MM.1S (cell line): Measurements from ENCODE around the gene HSPA4L.

ENCODE experiments used
- DNase-seq: peaks from one replicate; pipeline ENCODE4 v3.0.0-alpha.2; 2015
- H2AFZ ChIP-seq: fragments of 300-600 bp; sonication (generic); 2 replicates; pipeline ENCODE4 v1.6.0; 2016; ENCODE audit warnings: antibody characterized with exemption, low read length
- H3F3A ChIP-seq: fragments of 300-600 bp; sonication (generic); 2 replicates; pipeline ENCODE4 v1.6.1; 2016; ENCODE audit warnings: mild to moderate bottlenecking, antibody characterized with exemption, low read length, moderate library complexity, mixed read lengths; ENCODE audit not compliant: insufficient read depth
- H3K27ac ChIP-seq: fragments of 300-600 bp; sonication (generic); 2 replicates; pipeline ENCODE4 v1.5.1; 2016; ENCODE audit warnings: mild to moderate bottlenecking, low read length
- H3K27me3 ChIP-seq: fragments of 300-600 bp; sonication (generic); replicated peaks from 2 replicates; pipeline ENCODE4 v1.6.0; 2016; ENCODE audit warnings: low read length; ENCODE audit not compliant: insufficient read depth
- H3K36me3 ChIP-seq: fragments of 300-600 bp; sonication (generic); replicated peaks from 2 replicates; pipeline ENCODE4 v1.6.1; 2016; ENCODE audit warnings: mild to moderate bottlenecking, low read length, mixed read lengths; ENCODE audit not compliant: insufficient read depth
- H3K4me1 ChIP-seq: fragments of 300-600 bp; sonication (generic); 2 replicates; pipeline ENCODE4 v1.6.1; 2016; ENCODE audit warnings: low read length, mixed read lengths
- H3K4me2 ChIP-seq: fragments of 300-600 bp; sonication (generic); 2 replicates; pipeline ENCODE4 v1.6.0; 2016; ENCODE audit warnings: low read depth, low read length
- H3K4me3 ChIP-seq: fragments of 300-600 bp; sonication (generic); 2 replicates; pipeline ENCODE4 v1.5.1; 2016; ENCODE audit warnings: low read length, mixed read lengths
- H3K79me2 ChIP-seq: fragments of 300-600 bp; sonication (generic); 2 replicates; pipeline ENCODE4 v1.6.1; 2016; ENCODE audit warnings: mixed run types, low read length, mixed read lengths
- H3K9ac ChIP-seq: fragments of 300-600 bp; sonication (generic); 2 replicates; pipeline ENCODE4 v1.6.1; 2016; ENCODE audit warnings: low read length, mixed read lengths
- H3K9me2 ChIP-seq: fragments of 300-600 bp; sonication (generic); replicated peaks from 2 replicates; pipeline ENCODE4 v1.6.1; 2016; ENCODE audit warnings: mild to moderate bottlenecking, low read length, mixed read lengths; ENCODE audit not compliant: insufficient read depth
- H3K9me3 ChIP-seq: fragments of 300-600 bp; sonication (generic); replicated peaks from 2 replicates; pipeline ENCODE4 v1.6.1; 2016; ENCODE audit warnings: mild to moderate bottlenecking, low read length, mixed read lengths; ENCODE audit not compliant: insufficient read depth
- H4K20me1 ChIP-seq: fragments of 300-600 bp; sonication (generic); 2 replicates; pipeline ENCODE4 v1.6.1; 2016; ENCODE audit warnings: mild to moderate bottlenecking, low read length, moderate library complexity, mixed read lengths; ENCODE audit not compliant: insufficient read depth
- CTCF ChIP-seq: fragments of 300-600 bp; sonication (generic); IDR thresholded peaks from 2 replicates; pipeline ENCODE4 v1.5.1; 2016; ENCODE audit warnings: antibody characterized with exemption, low read length, mixed read lengths
- EZH2 ChIP-seq: fragments of 300-600 bp; sonication (generic); optimal IDR thresholded peaks from 2 replicates; pipeline ENCODE3; 2017; ENCODE audit warnings: low read depth, mild to moderate bottlenecking, antibody characterized with exemption, low read length, mixed read lengths
- EZH2phosphoT487 ChIP-seq: fragments of 300-600 bp; sonication (generic); IDR thresholded peaks from 2 replicates; pipeline ENCODE4 v1.6.1; 2018; ENCODE audit warnings: antibody characterized with exemption, low read length

Gene HSPA4L

GRCh38 chr4:127856813-127857447, 74.8 kb downstream of the HSPA4L start:
- Histone ChIP-seq H4K20me1 (no peaks in the 10 kb centered on the region), H3K27ac (no peak overlapping the region), H3F3A (no peaks in the 10 kb centered on the region), H3K36me3 (no peaks in the 10 kb centered on the region), H3K9me3 (no peaks in the 10 kb centered on the region; the same call in 1 of the 2 replicates), H3K4me2 (no peak overlapping the region), H3K79me2 (no peaks in the 10 kb centered on the region), H2AFZ (no peak overlapping the region), H3K4me1 (no peaks in the 10 kb centered on the region), H3K9ac (no peak overlapping the region), H3K27me3 (no peaks in the 10 kb centered on the region), H3K9me2 (no peaks in the 10 kb centered on the region), H3K4me3 (no peak overlapping the region)
- no peak for DNase-seq
- TF ChIP-seq EZH2phosphoT487 (no peak), EZH2 (no peak), CTCF (no peak)

GRCh38 chr4:127857641-127858040, 75.5 kb downstream of the HSPA4L start:
- Histone ChIP-seq H3K9me3 (no peaks in the 10 kb centered on the region; the same call in 1 of the 2 replicates), H3K9ac (no peak overlapping the region), H3K27me3 (no peaks in the 10 kb centered on the region), H2AFZ (no peak overlapping the region), H3K4me1 (no peaks in the 10 kb centered on the region), H3K4me3 (no peak overlapping the region), H3K9me2 (no peaks in the 10 kb centered on the region), H3F3A (no peaks in the 10 kb centered on the region), H3K36me3 (no peaks in the 10 kb centered on the region), H3K4me2 (no peak overlapping the region), H3K79me2 (no peaks in the 10 kb centered on the region), H3K27ac (no peak overlapping the region), H4K20me1 (no peaks in the 10 kb centered on the region)
- TF ChIP-seq EZH2phosphoT487 (no peak), EZH2 (no peak)
- DNase-seq, result no peak

- H3K4me1 ChIP-seq, result no peaks in the 10 kb centered on the region
- H3K4me3 ChIP-seq, result no peak overlapping the region
- no peaks in the 10 kb centered on the region for H3K79me2 ChIP-seq
- no peak for DNase-seq
- H3K9me2 ChIP-seq, result no peaks in the 10 kb centered on the region
- no peak overlapping the region for H3K27ac ChIP-seq
- H3K9ac ChIP-seq, result no peak overlapping the region
- TF ChIP-seq EZH2phosphoT487, result no peak
- no peak for TF ChIP-seq EZH2
- no peak for TF ChIP-seq CTCF
- H3F3A ChIP-seq, result no peaks in the 10 kb centered on the region
- no peaks in the 10 kb centered on the region for H3K27me3 ChIP-seq
- H4K20me1 ChIP-seq, result no peaks in the 10 kb centered on the region
- no peak overlapping the region for H2AFZ ChIP-seq
- no peaks in the 10 kb centered on the region for H3K9me3 ChIP-seq
- no peak overlapping the region for H3K4me2 ChIP-seq
- no peaks in the 10 kb centered on the region for H3K36me3 ChIP-seq
Observed at GRCh38 chr4:127868196-127868595, 86.1 kb downstream of the HSPA4L start.

GRCh38 chr4:127870281-127870680, 88.2 kb downstream of the HSPA4L start:
- Histone ChIP-seq H3F3A (no peaks in the 10 kb centered on the region), H3K4me2 (no peak overlapping the region), H3K79me2 (no peaks in the 10 kb centered on the region), H2AFZ (no peak overlapping the region), H3K4me1 (no peaks in the 10 kb centered on the region), H3K9me3 (no peaks in the 10 kb centered on the region), H3K27me3 (no peaks in the 10 kb centered on the region), H3K27ac (no peak overlapping the region), H3K9ac (no peak overlapping the region), H3K9me2 (no peaks in the 10 kb centered on the region), H3K36me3 (no peaks in the 10 kb centered on the region), H3K4me3 (no peak overlapping the region), H4K20me1 (no peaks in the 10 kb centered on the region)
- DNase-seq, result no peak
- TF ChIP-seq CTCF (no peak), EZH2phosphoT487 (no peak), EZH2 (no peak)
